GM19455 (cell line): ENCODE results near the gene GALE.

ENCODE experiments used
- ATAC-seq: cut with Tn5 transposase; IDR thresholded peaks from one replicate; pipeline ENCODE4 v1.9.1; 2021; ENCODE audit not compliant: unreplicated experiment

The GALE gene

GRCh38 chr1:23756676-23757075 is 43.9 kb downstream of the GALE start:
- ATAC-seq = no peak

- ATAC-seq = no peak
Measured at GRCh38 chr1:23752909-23753308, 47.6 kb downstream of the GALE start.

GRCh38 chr1:23751815-23752200 is 48.7 kb downstream of the GALE start:
- no peak for ATAC-seq

GRCh38 chr1:23751050-23751814 is 49.3 kb downstream of the GALE start:
- no peak for ATAC-seq

GRCh38 chr1:23748016-23748415 is 52.5 kb downstream of the GALE start:
- ATAC-seq = no peak
